OCI-LY1 (cell line): Measurements from ENCODE around the gene MAP3K20.

Source experiments
- EZH2 ChIP-seq: fragments of 200-600 bp; sonication (generic), shearing (Covaris generic); IDR thresholded peaks from 2 replicates; pipeline ENCODE4 v1.8.0; 2017; ENCODE audit warnings: borderline replicate concordance, mixed run types, mild to moderate bottlenecking, antibody characterized with exemption, low read length, moderate library complexity, mixed read lengths
- TF ChIP-seq, protein P1 (sequence below): fragments of 200-600 bp; sonication (generic), shearing (Covaris generic); IDR thresholded peaks from 2 replicates; pipeline ENCODE4 v1.5.1; 2017; ENCODE audit warnings: mild to moderate bottlenecking, antibody characterized with exemption, low read length, moderate library complexity, mixed read lengths

- TF ChIP-seq, protein P1, sequence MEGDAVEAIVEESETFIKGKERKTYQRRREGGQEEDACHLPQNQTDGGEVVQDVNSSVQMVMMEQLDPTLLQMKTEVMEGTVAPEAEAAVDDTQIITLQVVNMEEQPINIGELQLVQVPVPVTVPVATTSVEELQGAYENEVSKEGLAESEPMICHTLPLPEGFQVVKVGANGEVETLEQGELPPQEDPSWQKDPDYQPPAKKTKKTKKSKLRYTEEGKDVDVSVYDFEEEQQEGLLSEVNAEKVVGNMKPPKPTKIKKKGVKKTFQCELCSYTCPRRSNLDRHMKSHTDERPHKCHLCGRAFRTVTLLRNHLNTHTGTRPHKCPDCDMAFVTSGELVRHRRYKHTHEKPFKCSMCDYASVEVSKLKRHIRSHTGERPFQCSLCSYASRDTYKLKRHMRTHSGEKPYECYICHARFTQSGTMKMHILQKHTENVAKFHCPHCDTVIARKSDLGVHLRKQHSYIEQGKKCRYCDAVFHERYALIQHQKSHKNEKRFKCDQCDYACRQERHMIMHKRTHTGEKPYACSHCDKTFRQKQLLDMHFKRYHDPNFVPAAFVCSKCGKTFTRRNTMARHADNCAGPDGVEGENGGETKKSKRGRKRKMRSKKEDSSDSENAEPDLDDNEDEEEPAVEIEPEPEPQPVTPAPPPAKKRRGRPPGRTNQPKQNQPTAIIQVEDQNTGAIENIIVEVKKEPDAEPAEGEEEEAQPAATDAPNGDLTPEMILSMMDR: no peak
- TF ChIP-seq EZH2: no peak
Observed at GRCh38 chr2:173185437-173185836, 109.8 kb downstream of the MAP3K20 start.
